Lower leg skin (tissue), 4 donors: ENCODE results near the gene PHF13. TPM values are rescaled to one million over a fixed set of nuclear protein-coding genes. Genes with fewer than 3 reads are reported as not detected.

Source experiments
- DNase-seq, 2 donors: peaks; one replicate each; pipeline ENCODE4 v3.0.0-alpha.2; 2019; ENCODE audit warnings: low spot score in 2 of 2
- H3K4me3 ChIP-seq: fragments of 200-600 bp; sonication (generic); 2 replicates; pipeline ENCODE4 v1.5.1; 2017; ENCODE audit warnings: mild to moderate bottlenecking, low read depth; ENCODE audit not compliant: poor library complexity, severe bottlenecking
- POLR2A ChIP-seq, 2 donors: fragments of 450-650 bp; IDR thresholded peaks; one replicate each; pipeline ENCODE4 v1.6.1; 2016 to 2017; ENCODE audit warnings: antibody characterized with exemption in 2 of 2, mild to moderate bottlenecking in 1 of 2, moderate library complexity in 1 of 2
- WGBS, 2 donors: methylation state at CpG; one replicate each; pipeline ENCODE4 v1.1.5; 2018; 5-methylcytosine and 5-hydroxymethylcytosine counted together
- intact Hi-C: fragments of 100-400 bp; cut with DNase I; formaldehyde crosslinking; loops from one replicate; pipeline ENCODE4 v1.15.0; 2023; ENCODE audit warnings: low total_unique reads
- total RNA-seq, 4 donors: library from RNA; depleted of rRNA; stranded (reverse); fragments of >200 nt; gene quantifications; one replicate each; pipeline ENCODE4 v1.1.0, GENCODE V29; 2016
- TF ChIP-seq, protein P1 (sequence below), 3 donors: fragments of 450-650 bp; IDR thresholded peaks; one replicate each; pipeline ENCODE4 v1.5.1; 2016; ENCODE audit warnings: antibody characterized with exemption in 3 of 3, mild to moderate bottlenecking in 3 of 3, moderate library complexity in 2 of 3

PHF13 gene
- total RNA-seq, 4 donors from 2014 or later, result 18.4 to 26.7 (median 21.1) TPM

DNA sequence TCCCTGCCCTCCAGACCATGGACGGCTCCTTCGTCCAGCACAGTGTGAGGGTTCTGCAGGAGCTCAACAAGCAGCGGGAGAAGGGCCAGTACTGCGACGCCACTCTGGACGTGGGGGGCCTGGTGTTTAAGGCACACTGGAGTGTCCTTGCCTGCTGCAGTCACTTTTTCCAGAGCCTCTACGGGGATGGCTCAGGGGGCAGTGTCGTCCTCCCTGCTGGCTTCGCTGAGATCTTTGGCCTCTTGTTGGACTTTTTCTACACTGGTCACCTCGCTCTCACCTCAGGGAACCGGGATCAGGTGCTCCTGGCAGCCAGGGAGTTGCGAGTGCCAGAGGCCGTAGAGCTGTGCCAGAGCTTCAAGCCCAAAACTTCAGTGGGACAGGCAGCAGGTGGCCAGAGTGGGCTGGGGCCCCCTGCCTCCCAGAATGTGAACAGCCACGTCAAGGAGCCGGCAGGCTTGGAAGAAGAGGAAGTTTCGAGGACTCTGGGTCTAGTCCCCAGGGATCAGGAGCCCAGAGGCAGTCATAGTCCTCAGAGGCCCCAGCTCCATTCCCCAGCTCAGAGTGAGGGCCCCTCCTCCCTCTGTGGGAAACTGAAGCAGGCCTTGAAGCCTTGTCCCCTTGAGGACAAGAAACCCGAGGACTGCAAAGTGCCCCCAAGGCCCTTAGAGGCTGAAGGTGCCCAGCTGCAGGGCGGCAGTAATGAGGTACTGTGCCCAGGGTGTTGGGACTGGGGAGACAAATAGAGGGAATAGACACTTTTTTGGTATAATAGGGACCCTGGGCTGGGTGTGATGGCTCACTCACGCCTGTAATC is 32.7 kb upstream of the PHF13 start:
- WGBS, 2 donors, result 26 to 27% methylated on average over 17 to 19 of the region's 19 CpGs
- no peak for TF ChIP-seq POLR2A (IDR thresholded peaks at IDR 0.05)
- TF ChIP-seq, protein P1, sequence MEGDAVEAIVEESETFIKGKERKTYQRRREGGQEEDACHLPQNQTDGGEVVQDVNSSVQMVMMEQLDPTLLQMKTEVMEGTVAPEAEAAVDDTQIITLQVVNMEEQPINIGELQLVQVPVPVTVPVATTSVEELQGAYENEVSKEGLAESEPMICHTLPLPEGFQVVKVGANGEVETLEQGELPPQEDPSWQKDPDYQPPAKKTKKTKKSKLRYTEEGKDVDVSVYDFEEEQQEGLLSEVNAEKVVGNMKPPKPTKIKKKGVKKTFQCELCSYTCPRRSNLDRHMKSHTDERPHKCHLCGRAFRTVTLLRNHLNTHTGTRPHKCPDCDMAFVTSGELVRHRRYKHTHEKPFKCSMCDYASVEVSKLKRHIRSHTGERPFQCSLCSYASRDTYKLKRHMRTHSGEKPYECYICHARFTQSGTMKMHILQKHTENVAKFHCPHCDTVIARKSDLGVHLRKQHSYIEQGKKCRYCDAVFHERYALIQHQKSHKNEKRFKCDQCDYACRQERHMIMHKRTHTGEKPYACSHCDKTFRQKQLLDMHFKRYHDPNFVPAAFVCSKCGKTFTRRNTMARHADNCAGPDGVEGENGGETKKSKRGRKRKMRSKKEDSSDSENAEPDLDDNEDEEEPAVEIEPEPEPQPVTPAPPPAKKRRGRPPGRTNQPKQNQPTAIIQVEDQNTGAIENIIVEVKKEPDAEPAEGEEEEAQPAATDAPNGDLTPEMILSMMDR (IDR thresholded peaks at IDR 0.05), result no peak
- DNase-seq, result peak in 1 of 2 donors; percentile 87
- intact Hi-C loops, result no loop called here
- peak overlapping the region; percentile 80 for H3K4me3 ChIP-seq

DNA sequence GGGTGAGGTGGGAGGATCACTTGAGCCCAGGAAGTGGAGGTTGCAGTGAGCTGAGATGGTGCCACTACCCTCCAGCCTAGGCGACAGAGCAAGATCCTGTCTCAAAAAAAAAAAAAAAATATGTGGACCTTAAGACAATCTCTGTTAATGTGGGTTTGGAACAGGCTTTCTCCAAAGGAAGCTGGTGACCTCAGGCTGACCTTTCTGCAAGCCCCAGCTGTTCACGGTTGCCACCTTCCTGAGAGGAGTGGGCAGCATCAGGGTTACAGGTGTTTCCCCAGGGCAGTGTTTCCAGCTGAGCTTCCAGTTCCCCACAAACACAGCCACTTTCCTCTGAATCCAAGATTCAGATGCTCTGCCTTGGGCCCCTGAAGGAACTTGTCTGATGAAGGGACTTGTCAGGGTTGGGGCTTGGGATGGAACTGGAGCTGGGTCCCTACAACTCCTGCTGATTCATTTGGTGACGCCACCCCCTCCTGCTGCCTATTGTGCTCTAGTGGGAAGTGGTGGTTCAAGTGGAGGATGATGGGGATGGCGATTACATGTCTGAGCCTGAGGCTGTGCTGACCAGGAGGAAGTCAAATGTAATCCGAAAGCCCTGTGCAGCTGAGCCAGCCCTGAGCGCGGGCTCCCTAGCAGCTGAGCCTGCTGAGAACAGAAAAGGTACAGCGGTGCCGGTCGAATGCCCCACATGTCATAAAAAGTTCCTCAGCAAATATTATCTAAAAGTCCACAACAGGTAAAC is 31.8 kb upstream of the PHF13 start:
- 69 to 72% methylated on average over 10 of the region's 10 CpGs for whole genome bisulfite sequencing, 2 donors
- TF ChIP-seq, protein P1 (IDR thresholded peaks at IDR 0.05), result no peak
- TF ChIP-seq POLR2A (IDR thresholded peaks at IDR 0.05), result no peak
- no peak overlapping the region for H3K4me3 ChIP-seq
- intact Hi-C loops, result no loop called here
- DNase-seq, result no peak

DNA sequence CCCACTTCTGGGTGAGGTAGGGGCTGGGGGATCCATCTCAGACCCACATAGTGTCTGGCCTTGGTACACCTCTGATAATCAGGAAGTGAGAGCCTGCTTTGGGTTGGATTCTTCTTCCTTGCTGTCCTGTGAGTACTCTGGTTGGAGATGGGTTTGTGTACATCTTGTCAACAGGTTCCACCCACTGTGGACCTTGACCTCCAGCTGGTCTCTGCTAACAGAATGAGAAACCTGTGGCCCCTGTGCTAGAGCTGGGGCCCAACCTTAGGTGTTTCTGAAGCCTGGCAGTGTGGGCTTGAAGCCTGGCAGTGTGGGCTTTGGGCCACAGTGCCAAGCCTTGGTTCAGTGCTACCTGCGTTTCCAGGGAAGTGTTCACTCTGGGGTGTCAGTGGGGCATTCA is 31.2 kb upstream of the PHF13 start:
- WGBS, 2 donors, result 85 to 86% methylated on average over 1 of the region's 1 CpG
- no peak for DNase-seq
- intact Hi-C loops, result no loop called here
- TF ChIP-seq, protein P1 (IDR thresholded peaks at IDR 0.05), result no peak
- no peak for TF ChIP-seq POLR2A (IDR thresholded peaks at IDR 0.05)
- no peak overlapping the region for H3K4me3 ChIP-seq

DNA sequence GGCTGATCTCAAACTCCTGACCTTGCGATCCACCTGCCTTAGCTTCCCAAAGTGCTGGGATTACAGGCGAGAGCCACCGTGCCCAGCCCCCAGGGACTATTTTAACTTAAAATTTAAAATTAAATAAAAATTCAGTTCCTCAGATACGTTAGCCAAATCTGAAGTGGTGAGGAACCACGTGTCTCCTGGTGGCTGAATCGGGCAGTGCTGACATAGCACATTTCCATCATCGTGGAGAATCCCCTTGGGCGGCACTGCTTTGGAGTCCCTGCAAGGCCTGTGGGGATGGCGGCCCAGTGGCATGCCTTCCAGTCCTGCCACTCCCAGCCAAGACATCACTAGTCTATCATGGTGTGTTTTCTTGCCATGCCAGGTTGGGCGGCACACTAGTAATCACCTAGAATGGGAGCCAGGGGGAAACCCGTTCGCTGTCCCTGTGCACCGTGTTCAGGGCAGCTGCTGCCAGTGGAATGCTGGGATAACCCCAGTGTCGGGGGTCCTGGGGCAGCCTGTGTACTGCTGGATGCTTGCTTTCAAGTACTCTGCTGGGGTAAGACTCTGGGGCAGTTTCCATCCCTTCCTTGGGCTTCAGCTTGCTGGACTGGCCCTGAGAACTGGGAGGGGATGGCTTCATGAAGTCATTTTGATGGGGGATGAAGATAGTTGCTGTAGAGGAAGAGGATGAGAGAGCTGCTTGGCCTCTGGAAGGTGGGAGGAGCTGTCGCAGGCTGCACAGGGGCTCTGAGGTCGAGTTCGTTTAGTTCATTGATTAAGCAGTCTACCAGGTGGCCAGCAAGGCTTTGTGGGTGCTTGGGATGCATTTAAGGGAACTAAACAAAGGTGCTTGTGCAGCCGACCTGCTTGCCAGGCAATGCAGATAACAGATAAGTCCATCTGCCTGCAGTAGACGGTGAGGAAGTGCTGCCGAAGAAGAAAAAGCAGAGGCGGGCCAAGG is 29.1 kb upstream of the PHF13 start:
- 56 to 61% methylated on average over 21 of the region's 21 CpGs for WGBS, 2 donors
- no peak for DNase-seq
- intact Hi-C loops, result no loop called here
- no peak for TF ChIP-seq POLR2A (IDR thresholded peaks at IDR 0.05)
- TF ChIP-seq, protein P1 (IDR thresholded peaks at IDR 0.05), result no peak
- H3K4me3 ChIP-seq, result no peak overlapping the region

DNA sequence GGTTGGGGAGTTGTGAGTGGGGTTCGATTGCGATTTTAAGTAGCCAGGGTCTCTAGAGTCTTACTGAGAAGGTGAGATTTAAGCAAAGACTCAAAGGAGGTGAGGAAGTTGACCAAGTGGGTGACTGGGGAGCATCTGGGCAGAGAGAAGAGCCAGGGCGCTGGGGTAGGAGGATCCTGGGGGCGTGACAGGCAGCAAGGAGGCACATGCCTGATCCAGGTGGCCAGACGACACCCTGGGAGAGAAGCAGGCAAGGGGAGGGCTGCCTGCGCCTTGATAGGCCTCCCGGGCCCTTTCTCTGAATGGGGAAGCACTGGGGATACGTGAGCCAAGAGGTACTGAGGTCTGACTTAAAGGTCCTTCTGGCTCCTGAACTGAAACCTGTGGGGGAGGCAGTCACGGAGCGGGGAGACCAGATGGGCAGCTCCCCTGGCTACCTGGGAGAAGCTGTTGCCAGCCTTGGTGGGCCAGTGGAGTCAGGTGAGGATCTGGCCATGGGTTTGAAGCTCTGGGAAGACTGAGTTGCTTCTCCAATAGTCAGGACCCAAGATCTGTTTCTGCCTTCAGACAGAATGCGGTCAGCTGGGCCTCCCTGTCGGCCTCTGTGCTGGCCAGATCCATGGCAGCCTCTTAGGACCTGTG is 28.3 kb upstream of the PHF13 start:
- H3K4me3 ChIP-seq, result no peak overlapping the region

More for the DNA sequence above, 28.3 kb upstream of the PHF13 start:
- TF ChIP-seq, protein P1 (IDR thresholded peaks at IDR 0.05), result no peak
- no peak for TF ChIP-seq POLR2A (IDR thresholded peaks at IDR 0.05)
- 55 to 70% methylated on average over 12 of the region's 12 CpGs for WGBS, 2 donors
- no peak for DNase-seq
- intact Hi-C loops, result no loop called here
